ENCODE measurements around the gene KIF12.

- TF ChIP-seq, protein P1, sequence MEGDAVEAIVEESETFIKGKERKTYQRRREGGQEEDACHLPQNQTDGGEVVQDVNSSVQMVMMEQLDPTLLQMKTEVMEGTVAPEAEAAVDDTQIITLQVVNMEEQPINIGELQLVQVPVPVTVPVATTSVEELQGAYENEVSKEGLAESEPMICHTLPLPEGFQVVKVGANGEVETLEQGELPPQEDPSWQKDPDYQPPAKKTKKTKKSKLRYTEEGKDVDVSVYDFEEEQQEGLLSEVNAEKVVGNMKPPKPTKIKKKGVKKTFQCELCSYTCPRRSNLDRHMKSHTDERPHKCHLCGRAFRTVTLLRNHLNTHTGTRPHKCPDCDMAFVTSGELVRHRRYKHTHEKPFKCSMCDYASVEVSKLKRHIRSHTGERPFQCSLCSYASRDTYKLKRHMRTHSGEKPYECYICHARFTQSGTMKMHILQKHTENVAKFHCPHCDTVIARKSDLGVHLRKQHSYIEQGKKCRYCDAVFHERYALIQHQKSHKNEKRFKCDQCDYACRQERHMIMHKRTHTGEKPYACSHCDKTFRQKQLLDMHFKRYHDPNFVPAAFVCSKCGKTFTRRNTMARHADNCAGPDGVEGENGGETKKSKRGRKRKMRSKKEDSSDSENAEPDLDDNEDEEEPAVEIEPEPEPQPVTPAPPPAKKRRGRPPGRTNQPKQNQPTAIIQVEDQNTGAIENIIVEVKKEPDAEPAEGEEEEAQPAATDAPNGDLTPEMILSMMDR (IDR thresholded peaks at IDR 0.05): no peak
- TF ChIP-seq POLR2A (IDR thresholded peaks at IDR 0.05): no peak
- TF ChIP-seq POLR2AphosphoS5 (IDR thresholded peaks at IDR 0.05; ENCODE audit: insufficient read depth in 1 of 2, low read depth in 1 of 2): no peak
Observed at GRCh38 chr9:114132550-114132918, 33.4 kb upstream of the KIF12 start.
